Measurements from ENCODE around the gene ANKUB1. TPM values are rescaled to one million over a fixed set of nuclear protein-coding genes. Genes with fewer than 3 reads are reported as not detected.

Gene ANKUB1
- total and polyA plus RNA-seq, 12 donors: not detected

GRCh38 chr3:149736175-149736952 lies 56.0 kb downstream of the ANKUB1 start:
- H3K4me3 ChIP-seq: no peak overlapping the region

DNA sequence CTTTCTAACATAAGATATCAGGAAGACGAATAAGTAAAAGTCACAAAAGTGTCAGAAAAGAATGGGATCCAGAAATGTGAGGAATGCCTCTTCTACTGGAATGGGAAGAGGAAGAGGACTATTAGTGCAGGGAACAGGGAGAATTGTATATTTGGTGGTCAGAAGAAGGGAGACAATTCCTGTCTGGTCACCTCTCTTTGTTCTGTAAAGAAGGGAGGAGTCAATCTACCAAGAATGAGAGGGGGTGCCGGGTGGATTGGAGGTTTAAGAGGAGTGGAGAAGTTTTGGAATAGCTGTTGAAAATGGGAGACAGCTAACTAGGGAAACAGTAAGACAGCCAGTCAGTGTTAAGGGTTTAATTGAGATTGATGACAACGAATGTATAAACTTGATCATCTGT lies 60.1 kb downstream of the ANKUB1 start:
- Histone ChIP-seq H3K36me3 (replicated peaks in 1 of 2) (no peaks in the 10 kb centered on the region), H3K4me1 (replicated peaks in 1 of 2) (no peaks in the 10 kb centered on the region), H3K27ac (no peak overlapping the region), H3K27me3 (no peaks in the 10 kb centered on the region), H3K4me3 (no peak overlapping the region), H3K9me3 (replicated peaks in 1 of 3) (no peaks in the 10 kb centered on the region)
- WGBS, 4 donors: 77 to 89% (median 86%) methylated on average over 3 of the region's 3 CpGs
- no peak for DNase-seq
- intact Hi-C loops (cut with DNase I): no loop called here
- TF ChIP-seq POLR2A (IDR thresholded peaks at IDR 0.05) (no peak), CTCF (IDR thresholded peaks at IDR 0.05) (no peak)

More at GRCh38 chr3:149736175-149736952, 56.0 kb downstream of the ANKUB1 start:
- Histone ChIP-seq H3K36me3 (replicated peaks in 1 of 2) (peaks cover 0 to 21% of the 10 kb centered on the region in 2 donors), H3K27ac (no peak overlapping the region), H3K4me1 (replicated peaks in 1 of 2) (no peaks in the 10 kb centered on the region), H3K9me3 (replicated peaks in 1 of 3) (no peaks in the 10 kb centered on the region), H3K27me3 (no peaks in the 10 kb centered on the region)
- DNase-seq: no peak
- WGBS, 4 donors: 65 to 84% (median 76%) methylated on average over 2 of the region's 2 CpGs
- intact Hi-C loops (cut with DNase I): no loop called here
- TF ChIP-seq POLR2A (IDR thresholded peaks at IDR 0.05) (no peak), CTCF (IDR thresholded peaks at IDR 0.05) (no peak)

DNA sequence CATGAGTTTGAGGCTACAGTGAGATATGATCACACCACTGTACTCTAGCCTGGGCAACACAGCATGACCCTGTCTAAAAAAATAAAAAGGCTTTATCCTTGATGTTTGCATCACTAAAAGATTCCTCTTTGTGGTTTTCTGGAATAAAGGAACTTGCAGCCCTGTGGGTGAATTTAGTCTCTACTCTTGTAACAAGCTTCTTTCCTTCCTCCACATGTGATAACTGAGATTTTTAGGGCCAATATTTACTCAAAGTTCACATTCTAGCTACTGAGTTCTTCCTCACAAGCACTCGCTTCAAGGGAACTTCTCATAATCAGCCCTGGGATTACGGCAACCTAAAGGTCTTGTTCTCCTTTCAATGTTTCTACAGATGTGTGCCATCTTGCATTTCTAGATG lies 64.7 kb downstream of the ANKUB1 start:
- Histone ChIP-seq H3K4me3 (no peak overlapping the region), H3K36me3 (replicated peaks in 1 of 2) (no peaks in the 10 kb centered on the region), H3K4me1 (replicated peaks in 1 of 2) (no peaks in the 10 kb centered on the region), H3K27ac (no peak overlapping the region), H3K27me3 (no peaks in the 10 kb centered on the region), H3K9me3 (replicated peaks in 1 of 3) (no peaks in the 10 kb centered on the region)
- TF ChIP-seq CTCF (IDR thresholded peaks at IDR 0.05) (no peak), POLR2A (IDR thresholded peaks at IDR 0.05) (no peak)
- intact Hi-C loops (cut with DNase I): no loop called here
- DNase-seq: no peak
- WGBS, 4 donors: 62 to 87% (median 86%) methylated on average over 2 of the region's 2 CpGs

GRCh38 chr3:149726716-149727407 lies 65.5 kb downstream of the ANKUB1 start:
- no peak overlapping the region for H3K27ac ChIP-seq
- no peak overlapping the region for H3K4me3 ChIP-seq
- 89 to 99% (median 90%) methylated on average over 2 of the region's 2 CpGs for WGBS, 4 donors
- H3K27me3 ChIP-seq: no peaks in the 10 kb centered on the region
- DNase-seq: no peak
- H3K36me3 ChIP-seq (replicated peaks in 1 of 2): no peaks in the 10 kb centered on the region
- intact Hi-C loops (cut with DNase I): no loop called here
- TF ChIP-seq CTCF (IDR thresholded peaks at IDR 0.05) (no peak), POLR2A (IDR thresholded peaks at IDR 0.05) (no peak)
- H3K4me1 ChIP-seq (replicated peaks in 1 of 2): no peaks in the 10 kb centered on the region
- no peaks in the 10 kb centered on the region for H3K9me3 ChIP-seq (replicated peaks in 1 of 3)
